ENCODE data around the gene CAPN3. TPM values are rescaled to one million over a fixed set of nuclear protein-coding genes. Genes with fewer than 3 reads are reported as not detected.
"Not testable (repeated sequence)": the region's sequence is repeated elsewhere in the genome, so short reads cannot be mapped to it uniquely, and the experiment has no call there.

Gene CAPN3
- total RNA-seq, 1 experiment from 2014 or later: 0.54 TPM

DNA sequence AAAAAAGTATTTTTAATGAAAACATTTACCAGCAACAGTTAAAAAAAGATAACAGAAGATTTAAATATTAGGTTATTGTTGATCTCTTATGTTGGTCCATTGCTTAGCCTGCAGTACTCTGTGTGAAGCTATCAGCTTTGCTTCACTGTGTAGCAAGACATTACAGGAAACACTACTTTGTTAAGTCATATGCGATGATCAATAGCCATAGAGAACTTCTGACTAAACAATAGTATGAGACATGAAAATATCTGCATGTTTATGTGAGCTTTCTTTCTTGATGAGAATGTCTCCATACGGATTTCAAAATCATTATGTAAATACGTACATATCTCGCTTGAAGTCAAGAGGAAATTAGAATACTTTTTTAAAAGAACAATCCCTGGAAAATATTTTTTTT is 27.0 kb upstream of the CAPN3 start:
- H3K4me1 ChIP-seq (ENCODE audit: insufficient read depth, low read length, poor library complexity, severe bottlenecking): no peaks in the 10 kb centered on the region
- no peak for TF ChIP-seq EZH2 (IDR thresholded peaks at IDR 0.05; ENCODE audit: borderline replicate concordance, low read depth, low read length, poor library complexity, severe bottlenecking)
- TF ChIP-seq, protein P1, sequence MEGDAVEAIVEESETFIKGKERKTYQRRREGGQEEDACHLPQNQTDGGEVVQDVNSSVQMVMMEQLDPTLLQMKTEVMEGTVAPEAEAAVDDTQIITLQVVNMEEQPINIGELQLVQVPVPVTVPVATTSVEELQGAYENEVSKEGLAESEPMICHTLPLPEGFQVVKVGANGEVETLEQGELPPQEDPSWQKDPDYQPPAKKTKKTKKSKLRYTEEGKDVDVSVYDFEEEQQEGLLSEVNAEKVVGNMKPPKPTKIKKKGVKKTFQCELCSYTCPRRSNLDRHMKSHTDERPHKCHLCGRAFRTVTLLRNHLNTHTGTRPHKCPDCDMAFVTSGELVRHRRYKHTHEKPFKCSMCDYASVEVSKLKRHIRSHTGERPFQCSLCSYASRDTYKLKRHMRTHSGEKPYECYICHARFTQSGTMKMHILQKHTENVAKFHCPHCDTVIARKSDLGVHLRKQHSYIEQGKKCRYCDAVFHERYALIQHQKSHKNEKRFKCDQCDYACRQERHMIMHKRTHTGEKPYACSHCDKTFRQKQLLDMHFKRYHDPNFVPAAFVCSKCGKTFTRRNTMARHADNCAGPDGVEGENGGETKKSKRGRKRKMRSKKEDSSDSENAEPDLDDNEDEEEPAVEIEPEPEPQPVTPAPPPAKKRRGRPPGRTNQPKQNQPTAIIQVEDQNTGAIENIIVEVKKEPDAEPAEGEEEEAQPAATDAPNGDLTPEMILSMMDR (conservative IDR thresholded peaks at IDR 0.05; ENCODE audit: low read depth, low read length): no peak
- intact Hi-C loops (cut with micrococcal nuclease; ENCODE audit: unreplicated experiment): no loop called here
- no peaks in the 10 kb centered on the region for H3K36me3 ChIP-seq (ENCODE audit: insufficient read depth, low read length, poor library complexity, severe bottlenecking)
- no peaks in the 10 kb centered on the region for H3K9me3 ChIP-seq (ENCODE audit: low read depth, low read length, poor library complexity, severe bottlenecking)
- POLR2A ChIA-PET (ENCODE audit: low non-redundant PET): no interaction called here
- no peak overlapping the region for H3K4me3 ChIP-seq (ENCODE audit: low read depth, low read length, poor library complexity, severe bottlenecking)
- no peak for DNase-seq (ENCODE audit: low spot score)
- no TSS peak for BruUV-seq (replicated peaks)
- CTCF ChIA-PET: no interaction called here
- no peaks in the 10 kb centered on the region for H3K27me3 ChIP-seq (replicated peaks; ENCODE audit: insufficient read depth, low read depth, low read length, poor library complexity)
- no peak overlapping the region for H3K27ac ChIP-seq (ENCODE audit: low read depth, low read length, poor library complexity, severe bottlenecking)

- no peaks in the 10 kb centered on the region for H3K9me3 ChIP-seq (ENCODE audit: low read depth, low read length, poor library complexity, severe bottlenecking)
- DNase-seq (ENCODE audit: low spot score): no peak
- no peaks in the 10 kb centered on the region for H3K27me3 ChIP-seq (replicated peaks; ENCODE audit: insufficient read depth, low read depth, low read length, poor library complexity)
- intact Hi-C loops (cut with micrococcal nuclease; ENCODE audit: unreplicated experiment): no loop called here
- no peak overlapping the region for H3K4me3 ChIP-seq (ENCODE audit: low read depth, low read length, poor library complexity, severe bottlenecking)
- ChIA-PET POLR2A (ENCODE audit: low non-redundant PET) (interaction anchor here (0.6 kb wide), 1 partner anchor 141 kb away, joined by 4 read pairs; no protein-coding TSS in a partner anchor), CTCF (no interaction called here)
- H3K4me1 ChIP-seq (ENCODE audit: insufficient read depth, low read length, poor library complexity, severe bottlenecking): no peaks in the 10 kb centered on the region
- no peak overlapping the region for H3K27ac ChIP-seq (ENCODE audit: low read depth, low read length, poor library complexity, severe bottlenecking)
- H3K36me3 ChIP-seq (ENCODE audit: insufficient read depth, low read length, poor library complexity, severe bottlenecking): no peaks in the 10 kb centered on the region
- BruUV-seq (replicated peaks): no TSS peak
- TF ChIP-seq, protein P1 (conservative IDR thresholded peaks at IDR 0.05; ENCODE audit: low read depth, low read length): no peak
- no peak for TF ChIP-seq EZH2 (IDR thresholded peaks at IDR 0.05; ENCODE audit: borderline replicate concordance, low read depth, low read length, poor library complexity, severe bottlenecking)
Measured at GRCh38 chr15:42335074-42335473, 24.2 kb upstream of the CAPN3 start.

- DNase-seq (ENCODE audit: low spot score); H3K27ac ChIP-seq (ENCODE audit: low read depth, low read length, poor library complexity, severe bottlenecking); intact Hi-C loops (cut with micrococcal nuclease; ENCODE audit: unreplicated experiment); H3K9me3 ChIP-seq (ENCODE audit: low read depth, low read length, poor library complexity, severe bottlenecking); H3K4me3 ChIP-seq (ENCODE audit: low read depth, low read length, poor library complexity, severe bottlenecking); CTCF ChIA-PET; H3K4me1 ChIP-seq (ENCODE audit: insufficient read depth, low read length, poor library complexity, severe bottlenecking); H3K36me3 ChIP-seq (ENCODE audit: insufficient read depth, low read length, poor library complexity, severe bottlenecking); BruUV-seq (replicated peaks); POLR2A ChIA-PET (ENCODE audit: low non-redundant PET); H3K27me3 ChIP-seq (replicated peaks; ENCODE audit: insufficient read depth, low read depth, low read length, poor library complexity): not testable (repeated sequence)
Measured at GRCh38 chr15:42336650-42337049, 22.7 kb upstream of the CAPN3 start.

DNA sequence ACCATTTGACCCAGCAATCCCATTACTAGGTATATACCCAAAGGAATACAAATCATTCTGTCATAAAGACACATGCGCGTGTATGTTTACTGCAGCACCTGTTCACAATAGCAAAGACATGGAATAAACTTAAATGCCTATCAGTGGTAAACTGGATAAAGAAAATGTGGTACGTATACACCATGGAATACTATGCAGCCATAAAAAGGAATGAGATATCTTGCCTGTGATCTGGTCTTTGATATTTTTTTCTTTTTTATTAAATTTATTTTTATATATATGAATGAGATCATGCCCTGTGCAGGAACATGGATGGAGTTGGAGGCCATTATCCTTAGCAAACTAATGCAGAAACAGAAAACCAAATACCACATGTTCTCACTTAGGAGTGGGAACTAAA is 22.2 kb upstream of the CAPN3 start:
- H3K4me3 ChIP-seq (ENCODE audit: low read depth, low read length, poor library complexity, severe bottlenecking); H3K27me3 ChIP-seq (replicated peaks; ENCODE audit: insufficient read depth, low read depth, low read length, poor library complexity); DNase-seq (ENCODE audit: low spot score); BruUV-seq (replicated peaks); H3K27ac ChIP-seq (ENCODE audit: low read depth, low read length, poor library complexity, severe bottlenecking); H3K36me3 ChIP-seq (ENCODE audit: insufficient read depth, low read length, poor library complexity, severe bottlenecking); POLR2A ChIA-PET (ENCODE audit: low non-redundant PET); intact Hi-C loops (cut with micrococcal nuclease; ENCODE audit: unreplicated experiment); H3K9me3 ChIP-seq (ENCODE audit: low read depth, low read length, poor library complexity, severe bottlenecking); H3K4me1 ChIP-seq (ENCODE audit: insufficient read depth, low read length, poor library complexity, severe bottlenecking); CTCF ChIA-PET: not testable (repeated sequence)
